ENCODE measurements around the gene SLC4A8. TPM values are rescaled to one million over a fixed set of nuclear protein-coding genes. Genes with fewer than 3 reads are reported as not detected.

SLC4A8 gene
- total RNA-seq, 2 donors from 2014 or later: 0.50 to 10.5 TPM

DNA sequence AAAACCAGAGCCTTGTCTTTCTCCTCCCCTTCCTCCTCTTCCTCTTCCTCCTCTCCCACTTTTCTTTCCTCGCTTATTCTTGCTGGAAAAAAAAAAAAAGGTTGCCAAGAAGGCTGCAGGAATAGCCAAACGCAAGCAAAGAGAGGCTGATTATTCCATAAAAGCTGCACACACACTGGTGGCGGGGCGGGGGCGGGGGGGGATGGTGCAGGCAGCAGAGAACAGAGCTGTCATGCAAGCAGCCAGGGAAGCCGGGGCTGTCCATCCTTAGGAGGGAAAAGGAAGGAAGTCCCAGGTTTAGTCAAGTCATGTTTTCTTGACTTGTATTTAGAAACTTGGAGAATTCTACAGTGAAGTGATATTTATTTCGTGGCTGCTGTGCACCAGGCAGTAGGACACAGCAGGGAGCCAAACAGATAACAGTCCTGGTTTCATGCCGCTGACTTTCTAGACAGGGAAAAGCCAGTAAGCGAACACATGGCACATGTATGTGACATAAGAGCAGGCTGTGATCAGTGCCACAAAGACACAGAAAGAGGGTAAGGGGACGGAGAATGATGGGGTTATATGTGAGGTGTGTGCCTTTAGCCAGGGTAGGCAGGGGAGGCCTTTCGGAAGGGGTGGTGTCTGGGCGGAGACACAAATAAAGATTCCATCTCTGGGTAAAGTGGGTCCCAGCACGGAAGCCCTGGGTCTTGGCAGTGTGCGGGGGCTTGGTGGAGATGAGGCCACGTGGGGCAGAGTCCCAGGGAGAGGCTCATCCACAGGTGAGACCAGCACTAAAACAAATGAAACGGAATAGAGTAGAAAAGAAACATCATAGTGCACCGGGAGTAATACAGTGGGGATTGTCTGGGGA lies 109.8 kb downstream of the SLC4A8 start:
- H3K27me3 ChIP-seq (replicated peaks; ENCODE audit: insufficient read depth): peaks cover 8% of the 10 kb centered on the region
- 54% methylated on average over 17 of the region's 17 CpGs for WGBS
- intact Hi-C loops (cut with DNase I): loop anchor here (5.0 to 10.0 kb wide), 2 partner anchors 112 to 270 kb away; partner anchors contain the start of gene SLC4A8

GRCh38 chr12:51536159-51536558 lies 111.5 kb downstream of the SLC4A8 start:
- Histone ChIP-seq H3K9me3 (no peaks in the 10 kb centered on the region), H3K4me3 (no peak overlapping the region), H3K4me1 (replicated peaks) (no peaks in the 10 kb centered on the region), H3K27me3 (replicated peaks; ENCODE audit: insufficient read depth) (peaks cover 8% of the 10 kb centered on the region), H3K27ac (no peak overlapping the region), H3K36me3 (no peaks in the 10 kb centered on the region)
- no peak for DNase-seq (ENCODE audit: low spot score)
- WGBS: 92% methylated on average over 3 of the region's 3 CpGs
- TF ChIP-seq, protein P1, sequence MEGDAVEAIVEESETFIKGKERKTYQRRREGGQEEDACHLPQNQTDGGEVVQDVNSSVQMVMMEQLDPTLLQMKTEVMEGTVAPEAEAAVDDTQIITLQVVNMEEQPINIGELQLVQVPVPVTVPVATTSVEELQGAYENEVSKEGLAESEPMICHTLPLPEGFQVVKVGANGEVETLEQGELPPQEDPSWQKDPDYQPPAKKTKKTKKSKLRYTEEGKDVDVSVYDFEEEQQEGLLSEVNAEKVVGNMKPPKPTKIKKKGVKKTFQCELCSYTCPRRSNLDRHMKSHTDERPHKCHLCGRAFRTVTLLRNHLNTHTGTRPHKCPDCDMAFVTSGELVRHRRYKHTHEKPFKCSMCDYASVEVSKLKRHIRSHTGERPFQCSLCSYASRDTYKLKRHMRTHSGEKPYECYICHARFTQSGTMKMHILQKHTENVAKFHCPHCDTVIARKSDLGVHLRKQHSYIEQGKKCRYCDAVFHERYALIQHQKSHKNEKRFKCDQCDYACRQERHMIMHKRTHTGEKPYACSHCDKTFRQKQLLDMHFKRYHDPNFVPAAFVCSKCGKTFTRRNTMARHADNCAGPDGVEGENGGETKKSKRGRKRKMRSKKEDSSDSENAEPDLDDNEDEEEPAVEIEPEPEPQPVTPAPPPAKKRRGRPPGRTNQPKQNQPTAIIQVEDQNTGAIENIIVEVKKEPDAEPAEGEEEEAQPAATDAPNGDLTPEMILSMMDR (IDR thresholded peaks at IDR 0.05): no peak
- no peak for TF ChIP-seq POLR2A (IDR thresholded peaks at IDR 0.05)
- TF ChIP-seq POLR2AphosphoS5 (IDR thresholded peaks at IDR 0.05): no peak
- intact Hi-C loops (cut with DNase I): loop anchor here (10.0 kb wide), 1 partner anchor 271 kb away; no protein-coding TSS in a partner anchor

More for the DNA sequence above, 109.8 kb downstream of the SLC4A8 start:
- no peaks in the 10 kb centered on the region for H3K4me1 ChIP-seq (replicated peaks)
- DNase-seq (ENCODE audit: low spot score): no peak
- H3K4me3 ChIP-seq: no peak overlapping the region
- TF ChIP-seq POLR2AphosphoS5 (IDR thresholded peaks at IDR 0.05) (no peak), POLR2A (IDR thresholded peaks at IDR 0.05) (no peak)
- TF ChIP-seq, protein P1 (IDR thresholded peaks at IDR 0.05): no peak
- H3K27ac ChIP-seq: no peak overlapping the region
- H3K36me3 ChIP-seq: no peaks in the 10 kb centered on the region
- no peaks in the 10 kb centered on the region for H3K9me3 ChIP-seq

DNA sequence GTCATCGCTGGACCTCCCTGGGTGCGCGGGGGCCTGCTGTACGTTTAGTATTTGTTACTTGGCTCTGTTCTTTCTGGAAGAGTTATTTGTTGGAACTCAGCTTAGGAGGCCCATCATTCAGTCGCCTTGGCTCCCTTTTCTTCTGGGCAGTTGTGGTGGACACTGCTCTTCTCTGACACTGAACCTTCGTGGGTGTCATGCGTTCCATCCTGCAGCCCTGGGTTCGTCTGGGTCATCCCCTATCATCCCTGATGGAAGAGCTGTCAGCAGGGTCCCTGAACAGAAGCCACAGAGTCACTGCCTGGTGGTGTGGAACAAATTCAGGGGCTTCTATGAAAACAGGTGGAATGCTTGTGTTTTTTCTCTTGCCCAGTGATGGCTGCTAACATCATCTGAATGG lies 113.5 kb downstream of the SLC4A8 start:
- Histone ChIP-seq H3K36me3 (no peaks in the 10 kb centered on the region), H3K9me3 (no peaks in the 10 kb centered on the region), H3K4me1 (replicated peaks) (no peaks in the 10 kb centered on the region), H3K27me3 (replicated peaks; ENCODE audit: insufficient read depth) (peaks cover 8% of the 10 kb centered on the region), H3K4me3 (no peak overlapping the region), H3K27ac (no peak overlapping the region)
- 84% methylated on average over 8 of the region's 8 CpGs for WGBS
- intact Hi-C loops (cut with DNase I): loop anchor here (10.0 kb wide), 1 partner anchor 273 kb away; no protein-coding TSS in a partner anchor
- no peak for DNase-seq (ENCODE audit: low spot score)
- TF ChIP-seq POLR2A (IDR thresholded peaks at IDR 0.05): no peak
- TF ChIP-seq, protein P1 (IDR thresholded peaks at IDR 0.05): no peak
- TF ChIP-seq POLR2AphosphoS5 (IDR thresholded peaks at IDR 0.05): no peak

GRCh38 chr12:51538599-51538998 lies 114.0 kb downstream of the SLC4A8 start:
- no peaks in the 10 kb centered on the region for H3K36me3 ChIP-seq
- H3K4me3 ChIP-seq: no peak overlapping the region
- no peaks in the 10 kb centered on the region for H3K4me1 ChIP-seq (replicated peaks)
- DNase-seq (ENCODE audit: low spot score): no peak
- H3K27me3 ChIP-seq (replicated peaks; ENCODE audit: insufficient read depth): peaks cover 8% of the 10 kb centered on the region
- H3K9me3 ChIP-seq: no peaks in the 10 kb centered on the region
- TF ChIP-seq POLR2A (IDR thresholded peaks at IDR 0.05) (no peak), POLR2AphosphoS5 (IDR thresholded peaks at IDR 0.05) (no peak)
- TF ChIP-seq, protein P1 (IDR thresholded peaks at IDR 0.05): no peak
- intact Hi-C loops (cut with DNase I): loop anchor here (10.0 kb wide), 1 partner anchor 274 kb away; no protein-coding TSS in a partner anchor
- 90% methylated on average over 8 of the region's 8 CpGs for WGBS
- no peak overlapping the region for H3K27ac ChIP-seq
